Endometrial microvascular endothelial cells (primary cell): ENCODE measurements around the gene RSRC1. TPM values are rescaled to one million over a fixed set of nuclear protein-coding genes. Genes with fewer than 3 reads are reported as not detected.
"Not testable (repeated sequence)": the region's sequence is repeated elsewhere in the genome, so short reads cannot be mapped to it uniquely, and the experiment has no call there.

Experiments used
- in situ Hi-C: cut with HindIII; loops from 2 replicates; pipeline ENCODE4 v1.10.0; 2017; ENCODE audit warnings: low sequenced_read_pairs, low pct_unique_long_range_greater_than_20kb; ENCODE audit errors: inconsistent ontology term
- total RNA-seq: library from RNA; depleted of rRNA; stranded (reverse); fragments of >200 nt; gene quantifications from one replicate; pipeline ENCODE4 v1.2.3, GENCODE V29; 2015; ENCODE audit errors: inconsistent ontology term

RSRC1 gene
- total RNA-seq, 1 donor from 2014 or later: 16.4 TPM

DNA sequence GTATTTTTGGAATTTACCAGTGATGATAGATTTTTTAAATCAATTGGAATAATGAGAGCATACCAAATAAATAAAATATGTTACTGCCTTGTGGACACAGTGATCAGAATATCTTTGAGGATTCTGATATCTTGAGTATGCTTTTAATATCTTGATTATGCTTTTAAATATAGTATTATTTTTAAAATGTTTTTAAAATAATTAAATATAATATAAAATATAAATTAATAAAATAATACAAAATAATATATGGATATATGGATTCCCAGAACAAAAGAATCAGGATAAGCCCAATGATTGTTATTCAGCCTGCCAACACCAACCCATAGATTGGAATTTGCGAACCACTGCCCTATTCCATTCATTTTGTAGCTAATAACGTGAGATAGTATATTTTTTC, 369.2 kb downstream of the RSRC1 start:
- in situ Hi-C loops: no loop called here

GRCh38 chr3:158483701-158484235, 373.9 kb downstream of the RSRC1 start:
- in situ Hi-C loops: no loop called here

- in situ Hi-C loops: no loop called here
Measured at GRCh38 chr3:158486200-158486599, 376.3 kb downstream of the RSRC1 start.

GRCh38 chr3:158488670-158489069, 378.8 kb downstream of the RSRC1 start:
- in situ Hi-C loops: no loop called here

- in situ Hi-C loops: no loop called here
Measured at GRCh38 chr3:158489181-158489580, 379.3 kb downstream of the RSRC1 start.

GRCh38 chr3:158491968-158492367, 382.1 kb downstream of the RSRC1 start:
- in situ Hi-C loops: no loop called here

GRCh38 chr3:158492685-158493084, 382.8 kb downstream of the RSRC1 start:
- in situ Hi-C loops: no loop called here

- in situ Hi-C loops: no loop called here
Measured at GRCh38 chr3:158493931-158494330, 384.0 kb downstream of the RSRC1 start.

DNA sequence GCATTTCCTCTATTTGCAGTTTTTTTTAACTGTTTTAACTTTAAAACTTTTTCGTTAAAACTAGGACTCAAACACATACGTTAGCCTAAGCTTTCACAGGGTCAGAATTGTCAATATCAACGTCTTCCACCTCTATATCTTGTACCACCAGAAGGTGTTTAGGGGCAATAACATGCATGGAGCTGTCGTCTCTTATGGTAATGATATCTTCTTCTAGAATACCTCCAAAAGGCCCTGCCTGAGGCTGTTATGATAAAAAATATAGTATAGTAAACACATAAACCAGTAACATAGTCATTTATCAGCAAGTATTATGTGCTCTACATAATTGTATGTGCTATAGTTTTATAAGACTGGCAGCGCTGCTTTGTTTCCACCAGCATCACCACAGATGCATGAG, 384.8 kb downstream of the RSRC1 start:
- in situ Hi-C loops: no loop called here

DNA sequence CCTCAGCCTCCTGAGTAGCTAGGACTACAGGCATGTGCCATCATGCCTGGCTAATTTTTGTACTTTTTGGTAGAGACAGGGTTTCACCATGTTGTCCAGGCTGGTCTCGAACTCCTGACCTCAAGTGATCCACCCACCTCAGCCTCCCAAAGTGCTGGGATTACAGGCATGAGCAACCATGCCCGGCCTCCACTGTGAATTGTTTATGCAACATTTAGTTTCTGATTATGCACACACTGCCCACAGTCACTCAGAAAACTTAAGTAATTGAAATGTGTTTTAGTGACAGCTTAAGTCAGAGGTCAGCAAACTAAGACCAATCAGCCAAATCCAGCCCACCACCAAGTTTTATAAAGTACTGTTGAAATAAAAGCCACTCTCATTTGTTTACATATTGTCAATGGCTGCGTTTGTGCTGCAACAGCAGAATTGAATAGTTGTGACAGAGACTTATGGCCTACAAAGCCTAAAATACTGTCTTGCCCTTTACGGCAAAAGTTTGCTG, 385.6 kb downstream of the RSRC1 start:
- in situ Hi-C loops: not testable (repeated sequence)

- in situ Hi-C loops: no loop called here
Measured at GRCh38 chr3:158505117-158505516, 395.2 kb downstream of the RSRC1 start.

- in situ Hi-C loops: no loop called here
Measured at GRCh38 chr3:158506456-158506855, 396.6 kb downstream of the RSRC1 start.

DNA sequence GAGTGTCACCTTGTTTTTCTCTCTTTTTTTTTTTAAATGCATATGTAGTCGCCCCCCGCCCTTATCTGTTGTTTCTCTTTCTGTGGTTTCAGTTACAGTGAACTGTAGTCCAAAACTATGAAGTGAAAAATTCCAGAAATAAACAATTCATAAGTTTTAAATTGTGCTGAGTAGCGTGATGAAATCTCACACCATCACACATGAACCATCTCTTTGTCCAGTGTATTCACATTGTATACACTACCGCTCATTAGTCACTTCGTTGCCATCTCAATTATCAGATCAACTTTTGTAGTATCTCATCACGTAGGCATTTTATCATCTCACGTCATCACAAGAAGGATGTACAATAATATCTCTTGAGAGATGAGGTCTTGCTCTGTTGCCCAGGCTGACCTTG, 398.6 kb downstream of the RSRC1 start:
- in situ Hi-C loops: no loop called here

GRCh38 chr3:158509891-158510290, 400.0 kb downstream of the RSRC1 start:
- in situ Hi-C loops: no loop called here

DNA sequence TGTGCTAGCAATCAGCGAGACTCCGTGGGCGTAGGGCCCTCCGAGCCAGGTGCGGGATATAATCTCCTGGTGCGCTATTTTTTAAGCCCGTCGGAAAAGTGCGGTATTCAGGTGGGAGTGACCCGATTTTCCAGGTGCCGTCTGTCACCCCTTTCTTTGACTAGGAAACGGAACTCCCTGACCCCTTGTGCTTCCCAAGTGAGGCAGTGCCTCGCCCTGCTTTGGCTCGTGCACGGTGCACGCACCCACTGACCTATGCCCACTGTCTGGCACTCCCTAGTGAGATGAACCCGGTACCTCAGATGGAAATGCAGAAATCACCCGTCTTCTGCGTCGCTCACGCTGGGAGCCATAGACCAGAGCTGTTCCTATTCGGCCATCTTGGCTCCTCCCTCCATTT, 406.8 kb downstream of the RSRC1 start:
- in situ Hi-C loops: not testable (repeated sequence)

DNA sequence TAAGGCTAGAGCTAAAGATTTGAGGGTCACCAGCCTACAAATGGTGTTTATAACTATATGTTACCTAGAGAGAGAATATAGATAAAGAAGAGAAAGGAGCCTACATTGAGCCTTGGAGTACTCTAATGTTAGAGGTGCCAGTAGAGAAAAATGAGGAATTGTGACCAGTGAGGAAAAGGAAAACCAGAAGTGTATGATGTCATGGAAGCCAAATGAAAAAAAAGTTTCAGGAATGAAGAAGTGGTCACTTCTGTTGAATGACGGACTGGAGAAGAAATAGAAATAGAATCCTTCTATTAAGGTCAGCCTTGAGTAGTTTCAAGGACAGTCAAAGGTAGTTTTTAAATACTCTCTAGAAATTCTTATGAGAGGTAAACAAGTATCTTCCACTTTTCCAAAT, 409.9 kb downstream of the RSRC1 start:
- in situ Hi-C loops: no loop called here

GRCh38 chr3:158520433-158520832, 410.5 kb downstream of the RSRC1 start:
- in situ Hi-C loops: no loop called here

- in situ Hi-C loops: no loop called here
Measured at GRCh38 chr3:158522221-158523136, 412.6 kb downstream of the RSRC1 start.

GRCh38 chr3:158528076-158528674, 418.3 kb downstream of the RSRC1 start:
- in situ Hi-C loops: no loop called here

DNA sequence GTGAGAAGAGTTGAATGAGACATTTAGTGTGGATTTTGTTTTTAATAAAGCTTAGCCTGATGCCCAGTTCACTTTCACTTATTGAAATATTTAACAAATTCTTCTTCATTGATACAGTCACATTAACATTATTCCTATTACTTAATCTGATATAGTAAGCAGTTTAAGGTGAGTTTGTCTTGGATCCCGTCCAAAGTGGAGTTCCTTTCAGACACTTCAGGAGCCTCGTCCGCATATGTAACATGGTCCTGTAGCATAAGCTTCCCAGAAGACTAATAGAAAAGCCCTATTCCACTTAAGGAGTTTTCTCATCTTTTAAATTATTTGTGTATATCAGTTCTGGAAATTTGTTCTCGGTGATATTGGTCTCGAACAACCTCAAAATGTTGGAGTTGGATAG, 421.4 kb downstream of the RSRC1 start:
- in situ Hi-C loops: no loop called here
